GM18907 (cell line): ENCODE data around the gene SAV1.

Experiments
- ATAC-seq: cut with Tn5 transposase; IDR thresholded peaks from one replicate; pipeline ENCODE4 v1.9.1; 2021; ENCODE audit warnings: mild to moderate bottlenecking, moderate library complexity; ENCODE audit not compliant: unreplicated experiment

SAV1 gene

GRCh38 chr14:50610465-50610864 is 57.6 kb downstream of the SAV1 start:
- ATAC-seq: no peak

DNA sequence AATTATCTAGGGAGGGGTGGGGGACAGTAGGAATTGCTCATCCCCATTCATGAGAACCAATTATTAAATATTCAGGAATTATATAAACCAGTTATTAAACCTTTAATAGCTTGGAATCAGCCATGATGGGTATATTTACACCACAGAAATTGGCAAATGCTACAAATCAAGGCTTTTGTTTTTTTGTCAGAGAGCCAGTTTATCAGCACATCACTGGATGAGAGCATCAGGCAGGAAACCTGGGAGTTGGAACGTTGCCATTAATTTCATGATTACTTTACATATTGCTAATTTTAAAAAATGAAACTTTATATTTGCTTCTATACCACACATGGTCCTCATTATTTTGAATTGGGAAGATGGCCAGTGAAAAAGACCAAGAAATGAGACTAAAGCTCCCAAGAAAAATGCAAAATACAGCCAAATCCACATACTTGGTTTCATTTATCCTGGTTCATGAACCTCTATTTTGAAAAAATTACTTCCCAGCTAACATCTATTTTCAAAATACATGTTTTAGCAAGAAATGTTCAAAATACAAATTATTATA is 59.7 kb downstream of the SAV1 start:
- no peak for ATAC-seq

GRCh38 chr14:50607761-50608160 is 60.3 kb downstream of the SAV1 start:
- no peak for ATAC-seq

DNA sequence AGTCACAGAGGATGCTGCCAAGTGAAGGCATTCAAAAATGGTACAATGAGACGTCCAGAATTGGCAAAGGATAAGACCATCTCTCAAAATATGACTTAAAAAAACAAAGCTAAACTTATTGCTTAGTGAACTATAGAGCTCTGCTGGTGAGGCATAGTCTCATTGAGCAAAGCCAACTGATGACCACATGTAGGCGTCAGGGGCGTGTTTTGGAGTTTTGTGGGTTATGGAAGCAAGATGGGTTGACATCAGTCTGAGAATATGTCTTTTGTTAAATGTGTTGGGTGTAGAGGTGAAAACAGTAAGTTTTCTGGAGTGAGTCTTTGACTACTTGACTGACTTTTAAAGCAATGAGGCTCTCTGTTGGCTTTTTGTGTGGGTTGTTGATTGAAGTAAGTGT is 60.9 kb downstream of the SAV1 start:
- ATAC-seq: no peak

DNA sequence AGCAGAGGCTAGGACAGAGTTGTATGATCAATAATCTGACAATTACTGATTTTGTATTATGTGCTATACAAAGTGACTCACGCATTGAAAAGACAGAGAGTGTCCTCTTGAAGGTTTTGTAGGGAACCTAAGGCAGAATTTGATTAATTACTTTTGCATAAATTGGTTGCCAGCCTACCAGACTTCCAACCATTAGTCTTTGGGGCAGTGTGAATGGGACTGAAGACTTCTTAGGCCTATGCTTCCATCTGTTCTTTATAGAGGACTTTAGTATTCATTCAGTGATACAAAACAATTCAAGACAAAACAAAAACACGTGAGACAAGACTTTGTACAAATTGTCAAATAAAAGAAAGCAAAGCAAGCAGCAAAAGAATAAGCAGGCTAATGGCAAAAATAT is 61.6 kb downstream of the SAV1 start:
- no peak for ATAC-seq

GRCh38 chr14:50605766-50606165 is 62.3 kb downstream of the SAV1 start:
- ATAC-seq: no peak

- no peak for ATAC-seq
Observed at GRCh38 chr14:50603565-50603964, 64.5 kb downstream of the SAV1 start.

GRCh38 chr14:50602035-50602434 is 66.1 kb downstream of the SAV1 start:
- no peak for ATAC-seq

GRCh38 chr14:50601394-50601793 is 66.7 kb downstream of the SAV1 start:
- no peak for ATAC-seq

GRCh38 chr14:50600849-50601248 is 67.3 kb downstream of the SAV1 start:
- no peak for ATAC-seq

DNA sequence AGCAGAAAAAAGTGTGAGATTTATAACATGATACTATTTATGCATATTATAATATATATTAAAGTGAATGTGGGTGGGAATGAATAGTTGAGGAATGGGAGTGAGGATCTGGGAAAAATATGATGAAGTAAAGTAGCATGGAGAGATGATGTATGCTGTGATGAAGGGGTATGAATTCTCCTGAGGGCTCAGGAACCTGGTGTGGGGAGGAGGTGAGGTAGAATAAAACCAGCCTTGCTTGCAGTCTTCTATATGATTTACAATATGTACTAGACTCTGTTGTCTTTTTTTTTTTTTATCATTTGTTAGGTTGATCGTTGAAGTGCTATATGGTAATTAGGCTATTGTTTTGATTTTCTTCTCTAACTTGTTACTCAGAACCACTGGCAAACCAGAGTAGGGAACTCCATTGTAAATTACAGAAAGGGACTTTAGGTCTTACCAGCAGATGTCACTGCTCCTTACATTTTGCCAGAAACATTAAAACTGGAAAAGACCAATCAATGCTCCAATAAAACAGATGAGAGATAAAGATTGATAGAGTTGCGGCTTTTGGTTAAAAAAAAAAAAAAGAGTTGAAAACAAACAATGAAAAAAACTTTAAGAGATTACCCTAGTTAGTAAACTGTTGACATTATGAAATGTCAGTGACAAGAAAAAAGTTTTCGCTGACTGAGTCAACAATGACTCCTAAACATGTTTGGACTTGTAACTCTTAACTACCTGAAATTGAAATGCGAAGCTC is 68.2 kb downstream of the SAV1 start:
- ATAC-seq: no peak

DNA sequence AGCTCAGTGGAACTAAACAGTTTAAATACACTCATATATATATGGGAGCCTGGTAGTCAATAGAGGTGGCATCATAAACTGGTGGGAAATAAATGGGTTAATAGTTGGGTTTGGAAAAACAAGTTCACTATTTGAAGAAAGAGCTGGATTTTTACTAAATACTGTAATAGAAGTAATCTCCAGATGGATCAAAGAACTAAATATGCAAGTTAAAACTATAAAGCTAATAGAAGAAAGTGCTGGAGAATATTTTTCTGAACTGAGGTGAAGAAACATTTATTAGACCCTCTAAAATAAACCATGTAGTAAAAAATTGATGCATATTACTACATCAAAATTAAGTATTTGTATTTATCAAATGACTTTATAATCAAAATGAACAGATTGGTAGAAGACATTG is 69.3 kb downstream of the SAV1 start:
- ATAC-seq: no peak

- ATAC-seq: no peak
Observed at GRCh38 chr14:50594577-50595316, 73.4 kb downstream of the SAV1 start.

- ATAC-seq: no peak
Observed at GRCh38 chr14:50590464-50590863, 77.6 kb downstream of the SAV1 start.
